ENCODE results near the gene CHST1.

DNA sequence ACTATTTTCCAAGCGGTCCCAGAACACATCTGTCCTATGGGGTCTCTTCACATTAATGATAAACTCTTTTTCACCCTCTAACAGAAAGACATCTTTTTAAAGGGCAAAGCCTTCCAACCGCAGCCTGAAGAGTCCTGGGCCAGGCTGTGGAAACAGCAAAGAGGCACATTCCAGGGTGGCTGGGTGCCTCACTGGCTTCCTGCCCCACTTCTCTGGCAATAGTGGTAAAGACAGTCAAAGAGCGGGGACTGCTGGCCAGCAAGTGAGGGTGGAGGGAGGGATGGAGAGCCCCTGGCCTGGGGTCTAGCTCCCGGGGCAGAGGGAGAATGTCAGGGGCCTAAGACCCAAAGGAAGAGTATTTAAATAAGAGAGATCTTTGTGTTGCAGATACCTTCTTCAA lies 10.2 kb upstream of the CHST1 start:
- TF ChIP-seq, protein P1, sequence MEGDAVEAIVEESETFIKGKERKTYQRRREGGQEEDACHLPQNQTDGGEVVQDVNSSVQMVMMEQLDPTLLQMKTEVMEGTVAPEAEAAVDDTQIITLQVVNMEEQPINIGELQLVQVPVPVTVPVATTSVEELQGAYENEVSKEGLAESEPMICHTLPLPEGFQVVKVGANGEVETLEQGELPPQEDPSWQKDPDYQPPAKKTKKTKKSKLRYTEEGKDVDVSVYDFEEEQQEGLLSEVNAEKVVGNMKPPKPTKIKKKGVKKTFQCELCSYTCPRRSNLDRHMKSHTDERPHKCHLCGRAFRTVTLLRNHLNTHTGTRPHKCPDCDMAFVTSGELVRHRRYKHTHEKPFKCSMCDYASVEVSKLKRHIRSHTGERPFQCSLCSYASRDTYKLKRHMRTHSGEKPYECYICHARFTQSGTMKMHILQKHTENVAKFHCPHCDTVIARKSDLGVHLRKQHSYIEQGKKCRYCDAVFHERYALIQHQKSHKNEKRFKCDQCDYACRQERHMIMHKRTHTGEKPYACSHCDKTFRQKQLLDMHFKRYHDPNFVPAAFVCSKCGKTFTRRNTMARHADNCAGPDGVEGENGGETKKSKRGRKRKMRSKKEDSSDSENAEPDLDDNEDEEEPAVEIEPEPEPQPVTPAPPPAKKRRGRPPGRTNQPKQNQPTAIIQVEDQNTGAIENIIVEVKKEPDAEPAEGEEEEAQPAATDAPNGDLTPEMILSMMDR (IDR thresholded peaks at IDR 0.05): no peak
- no peak for TF ChIP-seq POLR2A (IDR thresholded peaks at IDR 0.05)
